Activated effector memory CD4-positive, alpha-beta T cell treated with Interleukin-2 at 50 U/mL for 16 hours (primary cell): ENCODE results near the gene ADAMTS4.
A peak's percentile ranks its signal among the peaks of the same experiment; 100 is the strongest.

Source experiments
- DNase-seq: peaks from one replicate; pipeline ENCODE4 v3.0.0-alpha.2; 2020

ADAMTS4 gene

GRCh38 chr1:161193561-161194235 is 5.2 kb downstream of the ADAMTS4 start:
- no peak for DNase-seq

DNA sequence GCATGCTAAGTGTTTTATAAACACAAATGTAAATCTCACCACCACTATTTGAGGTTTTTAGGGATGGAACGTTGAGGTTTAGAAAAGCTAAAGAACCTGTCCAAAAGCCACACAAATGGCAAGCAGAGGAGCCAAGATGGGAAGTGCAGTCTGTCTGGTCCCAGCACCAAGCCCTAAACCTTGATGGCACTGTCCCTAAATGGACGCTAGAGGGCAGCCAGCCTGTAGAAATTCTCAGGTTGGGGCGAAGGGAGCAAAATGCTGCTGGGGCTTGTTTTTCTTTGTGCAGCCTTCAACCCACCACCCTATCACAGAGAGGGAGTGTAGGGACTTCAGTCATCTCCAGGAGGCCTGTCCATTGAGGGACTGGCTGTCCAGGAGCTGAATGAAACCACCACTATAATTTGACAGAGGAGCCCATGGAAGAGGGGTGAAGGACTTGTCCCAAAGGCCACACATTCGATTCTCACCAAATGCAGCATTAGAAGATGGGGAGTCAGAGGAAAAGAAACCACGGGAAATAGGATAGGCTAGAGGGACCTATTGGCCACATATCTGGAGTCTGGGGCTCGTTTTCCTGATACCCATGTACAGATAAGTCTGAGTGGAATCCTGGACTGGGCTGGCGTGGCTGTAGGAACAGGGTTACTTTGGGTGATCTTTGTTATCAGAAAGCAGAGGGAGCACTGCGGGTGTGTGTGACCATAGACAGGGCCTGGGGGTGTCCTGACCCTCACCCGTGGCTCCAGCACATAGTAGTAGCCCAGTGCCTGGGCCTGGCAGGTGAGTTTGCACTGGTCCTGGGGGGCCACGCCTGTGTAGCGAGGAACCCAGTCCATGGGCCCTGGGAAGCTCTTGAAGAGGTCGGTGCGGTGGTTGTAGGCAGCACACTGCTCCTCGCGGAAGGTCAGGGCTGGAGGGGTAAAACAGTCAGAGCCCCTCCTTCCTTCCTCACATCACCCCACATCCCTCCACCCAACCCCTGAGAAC is 6.1 kb downstream of the ADAMTS4 start:
- DNase-seq: peak; percentile 57

DNA sequence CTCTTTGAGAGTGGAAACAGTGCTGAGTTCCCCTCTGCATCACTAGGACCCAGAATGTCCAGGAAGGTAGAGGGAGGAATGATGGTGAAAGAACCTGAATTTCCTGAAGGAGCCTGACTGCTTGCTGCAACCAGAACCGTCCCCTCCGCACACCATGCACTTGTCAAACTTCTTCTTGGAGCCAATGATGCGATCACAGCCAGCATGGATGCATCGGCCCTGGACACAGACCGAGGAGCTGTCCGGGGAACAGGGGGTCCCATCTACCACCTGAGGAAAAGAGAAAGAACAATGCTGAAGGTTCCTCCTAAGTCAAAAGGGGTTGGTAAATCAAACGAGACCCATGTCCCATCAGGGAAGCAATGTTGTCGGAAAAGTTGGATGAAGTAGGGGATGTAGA is 6.9 kb downstream of the ADAMTS4 start:
- DNase-seq: no peak

GRCh38 chr1:161190962-161191521 is 7.8 kb downstream of the ADAMTS4 start:
- no peak for DNase-seq

DNA sequence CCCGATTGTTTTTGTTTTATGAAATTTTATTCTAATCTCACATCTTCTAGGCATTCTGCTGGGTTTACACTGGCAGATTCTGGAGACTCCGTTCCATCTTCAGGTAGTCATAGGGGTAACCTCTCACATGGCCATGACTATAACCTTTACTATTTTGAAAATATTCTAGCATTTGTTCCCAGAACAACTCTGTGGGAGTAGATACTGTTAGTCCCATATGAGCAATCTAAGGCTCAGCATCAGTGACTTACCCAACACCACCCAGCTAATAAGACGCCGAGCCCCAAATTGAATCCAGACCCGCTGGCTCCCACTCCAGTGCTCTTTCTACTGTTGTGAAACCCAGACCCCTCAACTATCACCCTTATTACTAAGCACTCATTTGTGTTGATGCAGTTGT is 9.8 kb downstream of the ADAMTS4 start:
- no peak for DNase-seq

DNA sequence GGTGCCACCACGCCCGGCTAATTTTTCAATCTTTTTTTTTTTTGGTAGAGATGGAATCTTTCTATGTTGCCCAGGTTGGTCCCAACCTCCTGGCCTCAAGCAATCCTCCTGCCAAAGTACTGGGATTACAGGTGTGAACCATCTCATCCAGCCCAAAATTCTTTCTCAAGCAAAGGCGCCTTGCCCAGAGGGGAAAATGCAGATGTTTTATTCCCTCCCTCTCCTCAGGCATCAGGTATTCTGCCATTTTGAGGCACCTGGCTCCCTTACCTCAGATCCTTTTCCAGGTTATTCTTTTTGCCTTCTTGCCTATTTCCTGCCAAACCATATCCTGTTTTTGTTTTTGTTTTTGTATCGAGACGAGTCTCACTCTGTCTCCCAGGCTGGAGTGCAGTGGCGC is 10.5 kb downstream of the ADAMTS4 start:
- DNase-seq: no peak

- no peak for DNase-seq
Measured at GRCh38 chr1:161187311-161187710, 11.5 kb downstream of the ADAMTS4 start.

DNA sequence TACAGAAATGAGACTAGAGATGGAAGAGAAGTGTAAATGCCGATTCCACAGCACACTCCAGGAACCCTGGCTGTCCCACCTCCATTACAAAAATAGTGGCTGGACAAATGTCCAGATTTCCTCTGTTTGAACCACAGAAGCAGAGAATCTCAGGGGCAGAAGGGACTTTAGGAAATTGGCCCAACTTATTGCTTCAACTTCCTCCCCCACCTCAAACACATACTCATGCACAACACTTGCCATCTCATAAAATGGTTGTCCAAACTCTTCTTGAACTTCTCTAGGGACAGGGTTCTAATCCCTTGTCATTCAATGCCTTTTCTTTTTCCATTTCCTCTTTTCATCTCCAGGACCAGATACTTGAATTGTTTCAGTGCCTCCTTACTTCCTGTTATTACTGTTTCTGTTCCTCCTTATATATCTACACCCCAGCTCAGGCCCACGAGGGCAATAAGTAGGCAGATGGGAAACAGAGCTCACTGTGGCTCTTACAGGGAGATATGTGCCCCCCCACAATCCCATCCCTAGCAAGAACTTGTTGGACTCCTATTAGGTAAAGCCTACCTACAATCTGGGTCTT is 13.0 kb downstream of the ADAMTS4 start:
- no peak for DNase-seq

DNA sequence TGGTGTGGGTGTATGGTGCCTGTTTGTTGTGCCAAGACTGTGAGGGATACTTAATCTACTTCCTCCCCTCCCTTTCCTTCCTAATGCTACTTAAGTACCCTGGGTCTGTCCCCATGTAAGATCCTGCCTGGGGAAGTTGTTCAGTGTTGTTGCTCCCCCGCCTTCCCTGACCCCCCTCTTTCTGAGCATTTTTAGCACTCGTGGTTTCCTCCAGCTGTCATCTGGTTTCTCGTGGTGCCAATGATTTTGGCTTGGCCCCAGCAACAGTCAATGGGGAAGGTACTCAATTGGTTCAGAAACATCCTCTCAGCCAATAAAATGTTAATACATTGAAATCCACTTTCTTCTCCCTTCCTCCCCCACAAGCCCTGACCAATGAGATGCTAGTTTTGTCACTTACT is 13.6 kb downstream of the ADAMTS4 start:
- peak; percentile 71 for DNase-seq

DNA sequence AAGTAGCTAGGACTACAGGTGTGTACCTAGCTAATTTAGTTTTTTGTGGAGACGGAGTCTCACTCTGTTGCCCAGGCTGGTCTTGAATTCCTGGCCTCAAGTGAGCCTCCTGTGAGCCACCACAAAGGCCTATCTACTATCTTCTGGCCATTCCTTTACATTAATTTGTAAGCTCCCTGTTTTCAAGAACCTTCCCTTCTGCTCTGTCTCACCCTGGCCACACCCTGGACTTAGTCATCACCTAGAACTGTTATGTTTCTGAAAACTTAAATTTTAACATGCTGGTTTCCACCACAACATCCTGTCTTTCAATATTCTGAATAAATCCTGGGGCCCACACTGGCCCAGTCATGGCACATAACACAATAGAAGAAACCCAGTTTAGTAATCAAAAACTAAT is 16.6 kb downstream of the ADAMTS4 start:
- DNase-seq: peak; percentile 51

DNA sequence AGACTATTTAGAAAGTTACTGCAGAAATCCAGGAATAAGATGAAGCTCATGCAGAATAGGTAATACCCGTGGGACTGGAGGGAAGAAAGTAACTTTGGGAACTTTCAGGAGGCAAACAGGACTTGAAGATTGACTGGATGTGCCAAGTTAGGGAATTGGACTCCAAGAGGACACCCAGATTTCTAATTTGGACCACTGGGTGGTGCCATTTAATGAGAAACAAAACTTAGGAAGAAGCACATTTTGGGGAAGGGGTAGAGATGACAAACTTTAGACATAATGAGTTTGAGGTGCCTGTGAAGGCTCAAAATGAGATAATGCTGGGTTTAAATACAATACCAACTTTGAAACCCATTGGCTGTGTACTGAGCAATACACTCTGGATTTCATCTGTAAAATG is 18.2 kb downstream of the ADAMTS4 start:
- no peak for DNase-seq

GRCh38 chr1:161179698-161180097 is 19.2 kb downstream of the ADAMTS4 start:
- no peak for DNase-seq

GRCh38 chr1:161177936-161178244 is 21.0 kb downstream of the ADAMTS4 start:
- DNase-seq: no peak

GRCh38 chr1:161177112-161177935 is 21.5 kb downstream of the ADAMTS4 start, which contains the start of gene B4GALT3:
Gene B4GALT3, minus strand, starts transcription at chr1:161177507. Its CDS starts 1,447 bp downstream, at chr1:161176060.
- peak; percentile 92 for DNase-seq

DNA sequence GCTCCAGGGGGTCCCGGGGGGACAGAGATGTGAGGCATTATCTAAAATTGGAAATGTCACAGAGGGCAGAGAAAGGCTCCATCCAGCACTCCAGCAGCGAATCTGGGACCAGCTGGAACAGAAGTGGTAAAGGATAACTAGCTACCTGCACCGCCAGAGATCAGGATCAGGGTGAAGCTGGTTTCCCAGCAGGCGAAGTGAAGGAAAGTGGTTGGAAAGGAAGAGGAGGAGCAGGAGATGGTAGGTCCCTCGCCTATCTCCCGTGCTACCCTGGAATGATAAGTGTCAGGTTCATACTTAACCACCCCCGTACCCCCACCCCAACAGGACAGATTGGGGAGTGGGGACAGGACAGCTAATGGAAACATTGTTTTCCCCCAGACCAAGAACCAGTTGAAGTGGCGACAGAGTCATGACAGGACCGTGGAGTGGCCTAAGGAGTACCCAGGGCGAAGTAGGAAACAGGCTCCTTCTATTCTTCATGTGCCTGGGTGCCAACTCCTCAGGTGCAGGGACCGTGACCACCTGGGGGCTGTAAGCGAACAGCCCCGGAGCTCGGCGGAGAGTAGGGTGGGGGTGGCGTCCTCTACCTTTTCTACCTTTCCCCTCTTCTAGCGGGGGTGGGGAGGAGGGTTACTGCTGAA is 22.3 kb downstream of the ADAMTS4 start:
- no peak for DNase-seq

GRCh38 chr1:161175771-161176453 is 22.9 kb downstream of the ADAMTS4 start:
- DNase-seq: no peak

- DNase-seq: no peak
Measured at GRCh38 chr1:161174911-161175310, 23.9 kb downstream of the ADAMTS4 start.

GRCh38 chr1:161173711-161174110 is 25.1 kb downstream of the ADAMTS4 start:
- DNase-seq: no peak

DNA sequence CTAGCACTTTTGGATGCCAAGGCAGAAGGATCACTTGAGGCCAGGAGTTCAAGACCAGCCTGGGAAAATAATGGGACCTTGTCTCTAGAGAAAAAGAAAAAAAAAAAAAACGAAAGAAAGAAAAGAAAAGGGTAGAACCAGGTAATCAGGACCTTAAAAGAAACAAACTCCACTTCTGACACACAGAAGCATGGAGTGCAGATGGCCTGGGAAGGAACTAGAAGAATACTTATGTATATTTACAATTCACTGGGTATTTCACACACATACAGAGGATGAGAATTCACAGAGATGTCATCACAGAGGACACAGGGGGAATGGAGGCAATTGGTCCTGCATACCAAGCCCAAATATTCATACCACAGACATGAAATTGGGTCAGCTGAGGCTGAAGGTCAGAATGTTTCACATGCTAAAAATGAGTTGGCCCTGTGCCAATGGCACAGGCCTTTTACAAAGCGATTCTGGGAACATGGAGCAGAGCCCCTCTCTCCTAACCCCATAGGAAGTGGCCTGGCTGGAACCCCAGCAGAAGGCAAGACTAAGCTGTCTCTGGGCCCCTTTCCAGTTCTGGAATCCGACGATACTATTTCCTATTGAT is 26.0 kb downstream of the ADAMTS4 start:
- DNase-seq: no peak

- no peak for DNase-seq
Measured at GRCh38 chr1:161172349-161172748, 26.5 kb downstream of the ADAMTS4 start.

- no peak for DNase-seq
Measured at GRCh38 chr1:161171696-161172095, 27.2 kb downstream of the ADAMTS4 start.
